ENCODE data around the gene EFHD2.
"Not testable (repeated sequence)": the region's sequence is repeated elsewhere in the genome, so short reads cannot be mapped to it uniquely, and the experiment has no call there.

EFHD2 gene

DNA sequence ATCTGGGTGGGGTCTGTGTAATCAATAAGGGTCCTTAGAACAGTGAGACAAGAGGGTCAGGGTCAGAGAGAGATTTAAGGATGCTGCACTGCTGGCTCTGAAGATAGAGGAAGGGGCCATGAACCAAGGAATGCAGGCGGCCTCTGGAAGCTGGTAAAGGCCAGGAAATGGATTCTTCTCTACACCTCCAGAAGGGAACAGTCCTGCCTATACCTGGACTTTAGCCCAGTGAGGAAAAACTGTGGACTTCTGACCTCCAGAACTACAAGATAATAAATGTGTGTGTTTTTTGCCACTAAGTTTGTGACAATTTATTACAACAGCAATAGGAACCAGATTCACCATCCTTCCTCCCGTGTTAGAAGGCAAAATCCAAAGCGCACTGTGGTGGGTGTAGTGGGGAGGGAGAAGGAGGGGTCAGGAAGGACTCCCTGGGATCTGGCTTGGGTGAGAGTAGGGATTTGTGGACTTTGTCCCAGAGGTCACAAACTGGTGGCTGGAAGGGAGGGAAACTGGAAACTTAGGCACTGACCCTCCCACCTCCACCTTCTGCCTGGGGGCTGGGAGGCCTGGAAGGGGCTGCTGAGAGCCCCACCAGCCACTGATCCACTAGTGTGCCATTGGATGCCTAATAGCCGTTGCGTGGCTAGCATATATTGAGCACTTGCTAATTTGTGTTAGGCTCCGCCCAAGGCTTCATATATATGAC lies 41.5 kb downstream of the EFHD2 start:
- no peak for DNase-seq (ENCODE audit: low read depth in 2 of 2, low spot score in 1 of 2)

DNA sequence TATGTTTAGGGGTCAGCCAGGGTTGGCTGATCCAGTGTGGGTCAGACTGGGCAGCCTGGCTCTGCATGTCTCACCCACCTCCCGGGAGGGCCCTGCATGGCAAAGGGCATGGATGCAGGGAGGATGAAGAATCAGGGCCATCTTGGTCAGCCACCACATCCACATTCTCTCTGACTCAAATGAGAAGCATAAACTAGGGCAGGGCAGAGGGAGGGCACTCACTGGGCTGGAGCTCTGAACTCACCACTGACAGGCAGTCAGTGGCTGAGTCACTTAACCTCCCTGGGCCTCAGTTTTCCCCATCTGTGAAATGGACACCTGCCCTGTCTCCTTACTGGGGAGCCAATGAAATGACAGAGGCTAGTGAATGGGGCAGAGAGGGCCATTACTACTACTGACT lies 42.5 kb downstream of the EFHD2 start:
- DNase-seq (ENCODE audit: low read depth in 2 of 2, low spot score in 1 of 2) = no peak

DNA sequence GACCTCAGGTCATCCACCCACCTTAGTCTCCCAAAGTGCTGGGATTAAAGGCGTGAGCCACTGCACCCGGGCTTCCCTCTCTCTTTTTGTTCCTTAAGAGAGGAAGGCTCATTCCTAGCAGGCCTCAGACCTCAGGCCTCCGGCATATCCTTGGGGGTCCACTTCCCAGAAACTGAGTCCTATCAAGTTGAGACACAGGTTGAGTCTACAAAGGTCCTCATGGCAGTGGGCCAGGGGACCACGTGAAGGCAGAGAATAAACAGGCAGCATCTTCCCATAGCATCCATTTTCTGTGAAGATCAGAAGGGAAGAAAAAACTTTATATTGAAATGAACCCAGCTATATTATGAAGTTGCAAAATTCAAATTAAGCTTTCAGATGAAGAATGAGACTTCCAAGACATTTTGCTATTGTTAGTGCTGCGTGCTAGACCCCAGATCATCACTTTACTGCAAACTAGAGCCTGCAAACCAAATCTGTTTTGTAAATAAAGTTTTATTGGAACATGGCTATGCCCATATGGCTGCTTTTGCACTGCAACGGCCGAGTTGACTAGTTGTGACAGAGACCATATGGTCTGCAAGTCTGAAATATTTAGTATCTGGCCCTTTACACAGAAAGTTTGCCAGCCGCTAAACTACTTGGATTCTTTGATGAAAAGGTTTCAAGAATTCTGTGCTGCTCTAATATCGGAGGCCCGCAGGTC lies 43.3 kb downstream of the EFHD2 start:
- DNase-seq (ENCODE audit: low read depth in 2 of 2, low spot score in 1 of 2) = no peak

DNA sequence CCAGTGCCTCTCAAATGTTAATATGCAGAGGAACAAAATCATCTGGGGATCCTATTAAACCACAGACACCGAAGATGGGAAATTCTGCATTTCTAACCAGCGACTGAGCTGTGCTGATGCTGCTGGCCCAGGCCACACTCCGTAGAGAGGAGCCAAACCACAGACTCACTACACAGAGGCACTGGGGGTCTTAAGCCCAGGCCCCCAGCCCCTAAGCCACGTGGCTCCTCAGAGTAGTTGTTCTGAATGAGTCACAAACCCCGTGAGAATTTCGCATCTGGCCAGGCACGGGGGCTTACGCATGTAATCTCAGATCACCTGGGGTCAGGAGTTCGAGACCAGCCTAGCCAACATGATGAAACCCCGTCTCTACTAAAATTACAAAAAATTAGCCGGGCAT lies 44.0 kb downstream of the EFHD2 start:
- DNase-seq (ENCODE audit: low read depth in 2 of 2, low spot score in 1 of 2) = no peak

DNA sequence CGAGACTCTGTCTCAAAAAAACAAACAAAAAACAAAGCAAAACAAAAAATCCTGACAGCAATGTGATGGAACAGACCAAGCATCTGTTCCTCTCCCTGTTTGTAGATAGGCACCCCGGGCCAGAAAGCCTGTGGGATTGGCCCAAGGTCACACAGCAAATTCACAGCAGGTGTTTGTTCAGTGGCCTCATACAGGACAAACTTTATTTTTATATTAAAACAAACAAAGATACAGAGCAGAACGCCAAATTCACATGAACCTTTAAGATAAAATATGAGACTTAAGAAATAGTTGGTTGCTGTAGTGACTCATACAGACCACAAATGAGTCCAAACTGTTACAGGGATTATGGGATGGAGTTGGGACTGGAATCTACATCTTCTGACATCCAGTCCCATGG lies 44.6 kb downstream of the EFHD2 start:
- DNase-seq (ENCODE audit: low read depth in 2 of 2, low spot score in 1 of 2) = no peak

DNA sequence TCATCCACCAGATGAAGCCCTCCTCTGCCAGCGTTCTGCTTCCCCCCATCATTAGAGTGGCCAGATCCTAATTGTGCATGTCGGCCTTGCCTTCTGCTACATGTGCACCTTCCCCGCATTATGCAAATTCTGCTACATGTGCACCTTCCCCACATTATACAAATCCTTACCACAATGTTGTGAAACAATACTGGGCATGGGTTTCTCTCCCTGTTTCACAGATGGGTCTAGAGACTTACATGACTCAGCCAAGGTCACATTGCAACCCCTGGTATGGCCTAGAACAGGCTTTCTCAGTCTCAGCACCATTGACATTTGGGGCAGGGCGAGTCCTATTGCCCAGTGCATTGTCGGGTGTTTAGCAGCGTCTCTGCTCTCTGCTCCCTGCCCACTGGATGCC lies 45.8 kb downstream of the EFHD2 start:
- no peak for DNase-seq (ENCODE audit: low read depth in 2 of 2, low spot score in 1 of 2)

DNA sequence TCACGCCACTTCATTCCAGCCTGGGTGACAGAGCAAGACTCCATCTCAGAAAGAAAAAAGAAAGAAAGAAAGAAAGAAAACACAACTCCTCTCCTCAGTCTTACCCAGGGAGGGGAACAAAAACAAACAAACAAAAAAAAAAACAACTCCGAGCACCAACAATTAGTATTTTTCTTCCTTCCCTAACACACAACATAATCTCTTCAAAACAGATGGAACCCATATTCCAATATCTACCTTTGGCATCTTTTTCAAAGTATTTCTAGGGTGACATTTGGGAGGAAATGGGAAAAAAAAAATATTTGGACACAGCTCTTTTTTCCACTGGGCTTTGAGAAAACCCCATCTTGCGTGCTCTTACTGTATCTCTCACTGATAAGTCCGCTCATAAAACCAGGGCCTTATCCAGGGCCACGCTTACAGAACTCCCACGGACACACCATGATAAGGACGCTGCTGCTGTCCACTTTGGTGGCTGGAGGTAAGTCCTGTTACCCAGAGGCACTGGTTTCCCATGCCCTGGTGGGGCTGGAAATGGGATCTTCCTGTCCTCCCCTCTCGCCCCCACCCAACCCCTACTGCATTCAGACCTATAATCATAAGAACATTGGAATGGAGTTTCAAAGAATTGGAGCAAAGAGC lies 46.7 kb downstream of the EFHD2 start, which contains the start of gene CELA2A:
Gene CELA2A (plus strand): TSS at position 420 of the 642 bp plus-strand sequence. CDS start 22 bp downstream, at position 442.
- DNase-seq (ENCODE audit: low read depth in 2 of 2, low spot score in 1 of 2) = no peak

DNA sequence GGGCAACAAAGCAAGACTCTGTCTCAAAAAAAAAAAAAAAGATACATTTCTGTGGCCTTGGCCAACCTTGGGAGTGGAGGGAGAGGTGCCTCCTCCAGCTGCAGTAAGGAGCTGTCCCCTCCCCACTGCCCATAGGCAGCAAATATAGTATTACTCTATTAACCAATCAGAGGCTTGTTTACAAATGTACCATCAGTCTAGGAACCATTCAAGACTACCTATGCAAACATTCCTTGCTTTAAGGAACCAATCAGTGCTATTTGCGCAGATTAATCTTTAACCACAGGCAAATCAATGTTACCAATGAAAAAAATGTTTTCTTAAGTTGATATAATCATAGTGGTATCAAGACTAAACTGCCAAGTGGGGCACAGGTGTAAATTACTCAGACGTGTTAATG lies 47.9 kb downstream of the EFHD2 start:
- no peak for DNase-seq (ENCODE audit: low read depth in 2 of 2, low spot score in 1 of 2)

DNA sequence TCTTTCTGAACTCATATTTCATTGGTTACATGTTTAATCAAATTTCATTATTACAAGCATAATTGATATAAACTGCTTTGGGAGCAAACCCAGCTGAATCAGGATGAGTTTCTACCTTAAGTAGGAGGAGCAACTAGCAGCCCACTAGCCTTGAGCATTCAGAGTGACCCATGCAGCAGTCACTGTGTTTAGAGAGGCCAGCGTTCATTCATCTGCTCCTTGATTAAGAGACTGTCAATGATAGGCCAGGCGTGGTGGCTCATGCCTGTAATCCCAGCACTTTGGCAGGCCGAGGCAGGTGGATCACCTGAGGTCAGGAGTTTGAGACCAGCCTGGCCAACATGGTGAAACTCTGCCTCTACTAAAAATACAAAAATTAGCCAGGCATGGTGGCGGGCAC lies 48.7 kb downstream of the EFHD2 start:
- not testable (repeated sequence) for DNase-seq (ENCODE audit: low read depth in 2 of 2, low spot score in 1 of 2)

DNA sequence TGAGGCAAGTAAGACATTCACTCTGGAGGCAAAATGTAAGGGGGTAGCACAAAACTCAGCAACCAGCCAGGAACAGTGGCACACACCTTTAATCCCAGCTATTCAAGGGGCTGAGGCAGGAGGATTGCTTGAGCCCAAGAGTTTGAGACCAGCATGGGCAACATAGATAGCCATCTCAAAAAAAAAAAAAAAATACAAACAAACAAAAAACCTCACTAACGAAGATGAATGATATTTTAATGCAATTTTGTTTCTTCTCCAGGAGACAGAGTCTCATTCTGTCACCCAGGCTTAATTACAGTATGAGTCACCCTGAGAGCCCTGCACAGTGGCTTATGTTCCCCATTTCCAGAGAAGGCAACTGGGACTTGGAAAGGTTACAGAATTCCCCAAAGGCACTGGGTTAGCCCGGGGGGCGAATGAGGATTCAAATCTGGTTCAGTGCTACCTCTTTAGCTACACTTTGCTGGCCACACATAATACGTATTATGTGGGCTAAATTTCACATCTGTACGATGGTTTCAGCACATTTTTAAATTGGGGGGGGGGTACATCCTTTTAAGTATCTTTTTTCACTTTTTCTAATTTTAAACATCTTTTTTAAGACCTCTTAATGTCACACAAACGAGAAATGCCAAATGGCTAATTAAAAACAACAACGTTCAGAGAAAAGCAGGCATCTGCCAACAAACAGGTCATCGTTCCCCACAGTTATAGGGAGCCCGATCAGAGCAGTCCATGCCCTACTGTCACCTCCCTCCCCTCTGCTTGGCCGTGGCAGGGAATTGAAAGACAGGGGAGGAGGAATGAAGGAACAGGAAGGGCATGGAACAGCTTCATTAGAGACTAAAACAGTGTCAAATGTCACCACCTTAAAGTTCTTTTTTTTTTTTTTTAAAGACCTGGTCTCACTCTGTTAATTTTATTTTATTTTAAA lies 50.4 kb downstream of the EFHD2 start:
- no peak for DNase-seq (ENCODE audit: low read depth in 2 of 2, low spot score in 1 of 2)

DNA sequence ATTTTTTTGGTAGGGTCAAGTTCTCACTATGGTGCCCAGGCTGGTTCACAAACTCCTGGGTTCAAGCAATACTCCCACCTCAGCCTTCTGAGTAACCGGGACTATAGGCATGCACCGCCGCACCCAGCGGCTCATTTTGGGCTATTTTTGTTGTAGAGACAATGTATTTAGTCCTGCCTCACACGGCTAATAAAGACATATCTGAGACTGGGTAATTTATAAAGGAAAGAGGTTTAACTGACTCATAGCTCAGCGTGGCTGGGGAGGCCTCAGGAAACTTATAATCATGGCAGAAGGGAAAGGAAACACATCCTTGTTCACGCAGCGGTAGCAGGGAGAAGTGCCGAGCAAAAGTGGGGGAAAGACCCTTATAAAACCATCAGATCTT lies 51.0 kb downstream of the EFHD2 start:
- no peak for DNase-seq (ENCODE audit: low read depth in 2 of 2, low spot score in 1 of 2)

DNA sequence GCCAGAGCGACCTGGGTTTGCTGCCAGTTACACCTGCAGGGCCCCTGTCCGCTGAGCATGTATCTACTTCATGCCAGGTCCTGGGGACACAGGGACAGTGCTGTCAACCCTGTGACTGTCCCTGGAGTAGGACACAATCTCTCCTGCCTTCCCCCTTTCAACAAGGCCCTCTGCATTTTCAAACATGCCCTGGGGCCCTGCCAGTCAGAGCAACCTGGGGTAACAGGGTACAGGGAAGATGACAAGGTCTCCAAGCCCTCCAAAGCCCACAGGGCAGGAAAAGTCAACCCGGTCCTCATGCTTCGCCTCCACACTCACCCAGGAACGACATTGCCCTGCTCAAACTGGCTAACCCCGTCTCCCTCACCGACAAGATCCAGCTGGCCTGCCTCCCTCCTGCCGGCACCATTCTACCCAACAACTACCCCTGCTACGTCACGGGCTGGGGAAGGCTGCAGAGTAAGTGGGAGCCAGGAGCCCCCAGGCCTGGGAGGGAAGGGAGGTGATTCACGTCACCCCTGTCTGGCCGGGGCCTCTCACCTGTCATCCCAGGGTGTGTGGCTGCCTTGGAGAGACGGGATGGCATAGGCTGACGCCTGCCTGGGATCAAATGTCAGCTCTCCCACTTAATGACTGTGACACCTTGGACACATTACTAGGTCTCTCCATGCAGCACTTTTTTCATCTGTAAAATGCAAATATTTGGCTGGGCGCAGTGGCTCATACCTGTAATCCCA lies 53.5 kb downstream of the EFHD2 start:
- not testable (repeated sequence) for DNase-seq (ENCODE audit: low read depth in 2 of 2, low spot score in 1 of 2)

DNA sequence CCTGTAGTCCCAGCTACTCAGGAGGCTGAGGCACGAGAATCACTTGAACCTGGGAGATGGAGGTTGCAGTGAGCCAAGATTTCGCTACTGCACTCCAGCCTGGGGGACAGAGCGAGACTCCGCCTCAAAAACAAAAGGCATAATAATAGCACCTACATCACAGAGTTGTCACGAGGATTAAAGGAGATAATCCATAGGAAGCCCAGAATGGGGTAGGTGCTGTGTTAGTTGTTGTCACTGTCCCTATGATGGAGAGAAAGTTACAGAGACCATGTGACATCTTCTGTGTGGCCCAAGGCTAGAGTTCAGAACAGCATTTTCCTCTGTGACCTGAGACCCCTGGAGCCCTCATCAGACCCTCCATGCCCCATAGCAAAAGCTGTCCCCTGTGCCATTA lies 54.2 kb downstream of the EFHD2 start:
- DNase-seq (ENCODE audit: low read depth in 2 of 2, low spot score in 1 of 2) = not testable (repeated sequence)

DNA sequence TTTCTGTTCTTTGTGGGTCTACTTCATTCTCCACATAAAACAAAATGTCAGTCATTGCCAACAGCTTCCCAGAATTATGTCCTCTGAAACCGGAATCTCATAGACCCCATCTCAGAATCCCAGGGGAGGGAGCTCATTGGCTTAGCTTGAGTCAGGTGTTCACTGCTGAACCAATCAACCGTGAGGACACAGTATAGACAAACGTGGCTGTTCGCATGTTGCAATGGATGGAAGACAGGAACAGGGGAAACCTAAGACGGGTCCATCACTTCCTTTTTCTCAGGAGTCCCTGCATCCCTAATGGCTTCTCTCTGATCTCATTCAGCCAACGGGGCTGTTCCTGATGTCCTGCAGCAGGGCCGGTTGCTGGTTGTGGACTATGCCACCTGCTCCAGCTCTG lies 56.0 kb downstream of the EFHD2 start:
- DNase-seq (ENCODE audit: low read depth in 2 of 2, low spot score in 1 of 2) = no peak

DNA sequence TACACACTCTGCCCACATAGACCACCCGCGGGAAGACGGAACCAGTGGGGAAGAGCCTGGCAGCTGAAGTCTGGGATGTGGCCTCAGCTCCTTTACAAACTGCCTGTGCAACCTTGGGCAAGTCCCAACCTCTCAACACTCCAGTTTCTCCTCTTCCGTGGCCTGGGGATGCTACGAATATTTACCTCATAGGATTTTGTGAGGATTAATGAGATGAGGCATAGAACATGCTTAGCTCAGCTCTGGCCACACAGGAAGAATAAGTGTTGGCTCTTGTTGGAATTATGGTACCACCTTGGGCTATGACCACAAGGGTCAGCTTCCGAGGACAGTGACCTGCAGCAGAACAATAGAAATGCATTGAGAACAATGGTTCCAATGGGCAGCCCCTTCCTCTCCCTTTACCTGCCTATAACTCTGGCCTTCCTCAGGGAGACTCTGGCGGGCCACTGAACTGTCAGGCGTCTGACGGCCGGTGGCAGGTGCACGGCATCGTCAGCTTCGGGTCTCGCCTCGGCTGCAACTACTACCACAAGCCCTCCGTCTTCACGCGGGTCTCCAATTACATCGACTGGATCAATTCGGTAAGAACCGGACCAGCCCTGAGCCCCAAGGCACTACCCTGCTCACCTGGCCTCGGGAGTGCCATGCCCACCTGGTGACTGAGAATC lies 57.4 kb downstream of the EFHD2 start:
- not testable (repeated sequence) for DNase-seq (ENCODE audit: low read depth in 2 of 2, low spot score in 1 of 2)

DNA sequence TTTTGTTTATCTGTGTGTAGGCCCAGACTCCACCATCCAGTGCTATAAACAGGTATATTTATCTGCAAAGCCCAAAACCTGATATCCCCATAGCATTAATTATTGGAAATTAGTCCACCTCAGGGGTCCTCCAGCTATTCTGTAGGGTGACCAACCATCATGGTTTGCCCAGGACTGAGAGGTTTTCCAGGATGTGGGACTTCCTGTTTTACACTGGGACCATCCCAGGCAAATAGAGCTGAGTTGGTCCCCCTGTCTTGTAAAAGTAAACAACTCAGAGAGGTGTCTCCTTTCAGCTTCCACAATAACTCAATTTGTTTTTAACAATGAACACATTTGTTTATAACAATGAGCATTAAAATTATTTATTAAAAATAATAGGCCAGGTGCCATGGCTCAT lies 58.5 kb downstream of the EFHD2 start:
- no peak for DNase-seq (ENCODE audit: low read depth in 2 of 2, low spot score in 1 of 2)

DNA sequence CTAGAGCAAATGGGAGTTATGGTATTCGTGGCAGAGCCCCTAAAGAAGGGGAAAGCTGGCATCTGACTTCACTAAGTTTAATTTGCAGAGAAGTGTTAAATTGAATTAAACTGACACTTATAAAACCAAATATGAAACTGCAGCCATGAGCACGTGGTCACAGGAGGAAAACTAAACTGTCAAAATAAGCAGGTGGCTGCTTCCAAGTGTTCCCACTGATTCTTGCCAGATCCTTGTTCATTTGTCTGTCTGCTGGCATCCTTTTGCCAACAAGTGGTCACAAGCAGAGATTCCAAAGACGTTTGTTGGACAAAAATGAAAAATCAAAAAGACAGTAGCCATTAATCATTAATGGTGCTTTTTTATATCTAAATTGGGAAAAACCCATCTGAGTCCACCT lies 59.7 kb downstream of the EFHD2 start:
- no peak for DNase-seq (ENCODE audit: low read depth in 2 of 2, low spot score in 1 of 2)

DNA sequence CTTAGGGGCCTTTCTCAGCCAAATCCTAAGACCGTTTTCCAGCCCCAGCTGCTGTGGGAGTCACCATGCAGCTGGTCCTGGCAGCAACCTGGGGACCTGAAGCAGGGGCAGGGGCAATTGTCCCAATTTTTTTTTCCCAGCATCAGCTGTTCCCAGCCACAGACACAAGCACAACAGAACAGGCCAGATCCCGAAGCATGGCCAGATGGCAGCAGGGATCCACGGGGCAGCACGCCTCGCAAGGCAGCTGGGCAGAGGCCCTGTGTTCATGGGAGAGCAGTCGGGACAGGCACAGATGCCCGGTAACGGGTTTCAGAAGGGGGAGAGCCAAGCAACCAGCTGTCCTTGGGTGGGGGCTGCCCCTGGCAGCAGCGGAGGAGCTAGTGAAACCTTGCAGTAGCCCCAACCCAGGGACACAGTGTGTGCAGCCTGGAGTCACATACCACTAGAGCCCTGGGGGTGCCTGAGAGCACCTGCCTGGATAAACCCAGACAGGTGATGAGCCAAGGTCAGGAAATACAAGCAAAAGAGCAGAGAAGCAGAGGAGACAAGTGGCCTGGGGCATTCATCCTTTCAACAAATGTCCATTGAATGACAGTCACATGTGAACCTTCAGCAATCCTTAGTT lies 60.2 kb downstream of the EFHD2 start:
- DNase-seq (ENCODE audit: low read depth in 2 of 2, low spot score in 1 of 2) = not testable (repeated sequence)

DNA sequence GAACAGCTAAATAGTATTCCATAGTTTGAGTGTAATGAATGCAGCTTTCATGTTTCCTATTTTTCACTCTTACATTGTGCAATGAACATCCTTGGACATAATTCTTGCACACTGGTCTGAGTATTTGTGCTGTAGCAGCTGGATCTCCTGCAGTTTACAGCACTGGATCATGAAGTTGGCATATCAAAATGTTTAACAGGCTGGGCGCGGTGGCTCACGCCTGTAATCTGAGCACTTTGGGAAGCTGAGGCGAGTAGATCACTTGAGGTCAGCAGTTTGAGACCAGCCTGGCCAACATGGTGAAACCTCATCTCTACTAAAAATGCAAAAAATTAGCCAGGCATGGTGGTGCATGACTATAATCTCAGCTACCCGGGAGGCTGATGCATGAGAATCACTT lies 61.4 kb downstream of the EFHD2 start:
- DNase-seq (ENCODE audit: low read depth in 2 of 2, low spot score in 1 of 2) = not testable (repeated sequence)
